Measurements from ENCODE around the gene TMC8. TPM values are rescaled to one million over a fixed set of nuclear protein-coding genes. Genes with fewer than 3 reads are reported as not detected.
A peak's percentile ranks its signal among the peaks of the same experiment; 100 is the strongest.

Gene TMC8
- total RNA-seq, 1 experiment from 2014 or later = 3.3 TPM

DNA sequence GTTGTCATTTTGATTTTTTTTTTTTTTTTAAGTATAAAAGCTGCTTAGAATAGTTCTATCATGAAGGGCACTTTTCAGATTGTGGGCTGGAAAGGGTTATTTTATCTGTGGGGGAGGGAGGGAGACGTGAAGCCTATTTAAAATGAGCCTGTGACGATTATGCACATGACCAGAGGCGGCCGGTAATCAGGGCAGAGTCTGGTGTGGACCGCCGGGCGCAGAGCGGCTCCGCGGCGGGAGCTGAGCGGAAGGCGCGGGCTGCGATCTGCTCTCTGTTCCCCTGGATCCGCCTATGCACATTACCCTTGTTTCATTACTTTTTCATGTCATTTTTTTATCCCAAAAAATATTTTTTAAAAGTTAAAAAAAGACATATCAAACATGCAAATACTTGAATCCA is 25.5 kb upstream of the TMC8 start:
- Histone ChIP-seq H3K36me3 (replicated peaks; ENCODE audit: control insufficient read depth, insufficient read depth, low read length) (peaks cover 9% of the 10 kb centered on the region), H3K27me3 (ENCODE audit: control insufficient read depth, insufficient read depth, low read length) (no peaks in the 10 kb centered on the region), H3K4me3 (ENCODE audit: insufficient read depth, low read depth, low read length) (no peak overlapping the region)
- peak; percentile 69 for DNase-seq

DNA sequence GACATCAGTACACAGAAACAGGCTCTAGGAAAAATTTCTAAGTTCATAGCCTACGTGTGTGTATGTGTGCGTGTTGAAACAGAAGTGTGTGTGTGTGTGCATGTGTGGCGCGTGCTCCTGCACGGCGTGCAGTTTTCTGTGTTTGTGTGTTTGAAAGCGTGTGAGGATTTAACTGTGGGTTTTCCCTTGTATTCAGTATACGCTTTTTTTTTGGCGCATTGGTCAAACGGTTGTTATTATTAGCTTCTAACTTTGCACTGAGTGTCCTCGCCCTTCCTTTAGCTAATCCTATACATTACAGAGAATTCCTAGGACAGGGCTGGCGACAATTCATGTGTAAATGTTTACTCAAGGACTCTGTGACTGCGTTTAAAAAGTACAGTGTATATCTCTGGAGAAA is 25.0 kb upstream of the TMC8 start:
- Histone ChIP-seq H3K4me3 (ENCODE audit: insufficient read depth, low read depth, low read length) (no peak overlapping the region), H3K36me3 (replicated peaks; ENCODE audit: control insufficient read depth, insufficient read depth, low read length) (peaks cover 6% of the 10 kb centered on the region), H3K27me3 (ENCODE audit: control insufficient read depth, insufficient read depth, low read length) (no peaks in the 10 kb centered on the region)
- peak; percentile 33 for DNase-seq

DNA sequence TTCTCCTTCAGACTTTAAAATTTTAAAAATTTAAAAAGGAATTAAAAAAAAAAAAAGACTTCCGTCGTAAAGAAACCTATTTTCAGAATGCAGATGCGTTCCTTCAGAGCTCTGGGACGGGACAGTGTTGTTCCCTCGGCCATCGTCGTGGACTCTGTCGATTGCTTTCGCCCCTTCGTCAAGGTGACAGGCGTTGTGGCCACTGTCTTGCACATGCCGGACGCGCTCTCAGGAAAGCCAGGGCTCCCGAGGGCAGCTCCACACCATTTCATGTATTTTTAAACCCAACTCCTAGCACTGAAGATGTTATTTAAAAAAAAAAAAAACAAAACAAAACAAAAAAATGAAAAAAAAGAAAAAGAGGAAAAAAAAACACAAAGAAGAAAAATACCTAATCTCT is 24.4 kb upstream of the TMC8 start:
- DNase-seq = peak; percentile 40

DNA sequence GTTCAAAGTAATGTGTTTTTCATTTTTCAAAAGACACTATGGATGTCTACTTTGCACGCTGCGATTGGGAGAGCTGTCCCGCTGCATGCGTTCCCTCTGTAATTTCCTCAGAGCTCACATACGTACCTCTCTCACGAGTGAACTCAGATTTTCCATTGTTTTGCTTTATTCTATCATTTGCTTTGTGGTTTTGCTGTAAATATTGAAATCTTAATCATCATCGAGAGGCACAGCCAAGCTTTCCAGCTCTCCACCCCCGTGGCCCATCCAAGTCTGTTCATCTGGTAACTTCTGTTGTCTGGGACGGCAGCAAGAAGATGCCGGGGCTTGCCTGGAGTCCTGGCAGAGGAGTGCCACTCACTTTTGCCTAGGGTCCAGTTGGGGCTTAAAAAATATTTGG is 23.1 kb upstream of the TMC8 start:
- H3K36me3 ChIP-seq (replicated peaks; ENCODE audit: control insufficient read depth, insufficient read depth, low read length) = peaks cover 5% of the 10 kb centered on the region
- H3K4me3 ChIP-seq (ENCODE audit: insufficient read depth, low read depth, low read length) = no peak overlapping the region
- H3K27me3 ChIP-seq (ENCODE audit: control insufficient read depth, insufficient read depth, low read length) = no peaks in the 10 kb centered on the region
- peak; percentile 34 for DNase-seq

More for the DNA sequence above, 24.4 kb upstream of the TMC8 start:
- peaks cover 6% of the 10 kb centered on the region for H3K36me3 ChIP-seq (replicated peaks; ENCODE audit: control insufficient read depth, insufficient read depth, low read length)
- H3K4me3 ChIP-seq (ENCODE audit: insufficient read depth, low read depth, low read length) = no peak overlapping the region
- no peaks in the 10 kb centered on the region for H3K27me3 ChIP-seq (ENCODE audit: control insufficient read depth, insufficient read depth, low read length)

DNA sequence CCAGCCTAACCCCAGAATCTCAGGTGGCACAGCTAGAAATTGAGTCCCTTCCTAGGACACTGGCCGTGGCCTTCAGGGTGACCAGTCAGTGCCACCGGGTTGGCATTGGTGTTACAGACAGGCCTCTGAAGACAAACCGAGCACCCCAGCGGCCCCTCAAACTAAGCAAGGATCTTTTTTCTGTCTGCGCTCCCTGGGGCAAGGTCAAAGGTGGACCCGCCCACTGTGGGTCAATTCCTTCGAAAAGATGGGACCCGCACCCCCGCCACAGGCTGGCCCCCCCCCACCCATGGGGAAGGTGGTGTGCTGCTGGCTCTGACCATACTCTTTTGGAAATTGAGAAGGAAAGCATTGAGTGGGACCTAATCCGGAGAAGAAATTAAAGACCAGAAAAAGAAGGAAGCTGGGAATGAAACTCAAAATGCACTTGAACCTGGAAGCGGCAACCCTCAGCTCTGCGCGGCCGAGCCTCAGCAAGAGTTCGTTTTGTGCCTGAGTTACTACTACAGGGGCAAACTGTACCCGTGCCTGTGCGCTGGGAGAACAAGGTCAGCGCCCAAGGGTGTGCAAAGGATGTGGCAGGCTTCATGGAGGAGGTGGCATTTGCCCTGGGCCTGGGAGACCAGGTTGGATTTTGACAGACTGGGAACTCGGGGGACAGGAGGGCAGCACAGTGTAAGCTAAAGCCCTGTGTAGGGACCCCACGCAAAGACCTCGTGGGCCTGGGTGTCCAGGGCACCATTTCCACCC is 22.4 kb upstream of the TMC8 start:
- Histone ChIP-seq H3K27me3 (ENCODE audit: control insufficient read depth, insufficient read depth, low read length) (no peaks in the 10 kb centered on the region), H3K4me3 (ENCODE audit: insufficient read depth, low read depth, low read length) (no peak overlapping the region), H3K36me3 (replicated peaks; ENCODE audit: control insufficient read depth, insufficient read depth, low read length) (peaks cover 3% of the 10 kb centered on the region; the same call in 1 of the 2 replicates)
- DNase-seq = peak; percentile 51

DNA sequence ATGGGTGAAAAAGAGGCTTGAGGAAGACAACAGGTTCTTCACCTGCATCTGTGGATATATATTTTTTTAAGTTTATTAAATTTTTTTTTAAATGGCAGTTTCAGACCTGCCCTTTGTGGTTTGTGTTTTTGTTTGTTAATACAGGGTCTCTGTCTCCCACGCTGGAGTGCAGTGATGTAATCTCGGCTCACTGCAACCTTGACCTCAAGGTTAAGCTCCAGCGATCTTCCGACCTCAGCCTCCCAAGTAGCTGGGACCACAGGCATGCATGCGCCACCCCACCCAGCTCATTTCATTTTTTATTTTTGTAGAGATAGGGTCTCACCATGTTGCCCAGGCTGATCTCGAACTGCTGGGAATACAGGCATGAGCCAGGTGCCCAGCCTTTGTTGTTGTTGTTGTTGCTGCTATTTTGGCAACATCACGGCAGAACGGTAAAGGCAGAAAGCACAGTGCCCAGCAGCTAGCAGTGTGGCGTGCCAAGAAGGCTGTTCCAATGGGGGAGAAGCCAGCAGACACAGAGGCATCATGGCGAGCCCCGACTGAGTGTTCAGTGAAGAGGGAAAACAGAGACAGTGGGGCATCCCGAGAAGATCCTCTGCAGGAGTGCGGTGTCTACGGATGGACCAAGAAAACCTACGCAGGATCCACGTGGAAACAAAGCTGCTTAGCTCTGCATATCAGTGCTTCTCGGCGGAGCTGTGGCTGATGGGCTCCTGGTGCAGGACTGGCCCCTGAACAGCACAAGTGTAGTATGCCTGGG is 21.7 kb upstream of the TMC8 start:
- DNase-seq = no peak
- peaks cover 2% of the 10 kb centered on the region for H3K36me3 ChIP-seq (replicated peaks; ENCODE audit: control insufficient read depth, insufficient read depth, low read length)
- no peak overlapping the region for H3K4me3 ChIP-seq (ENCODE audit: insufficient read depth, low read depth, low read length)
- no peaks in the 10 kb centered on the region for H3K27me3 ChIP-seq (ENCODE audit: control insufficient read depth, insufficient read depth, low read length)

DNA sequence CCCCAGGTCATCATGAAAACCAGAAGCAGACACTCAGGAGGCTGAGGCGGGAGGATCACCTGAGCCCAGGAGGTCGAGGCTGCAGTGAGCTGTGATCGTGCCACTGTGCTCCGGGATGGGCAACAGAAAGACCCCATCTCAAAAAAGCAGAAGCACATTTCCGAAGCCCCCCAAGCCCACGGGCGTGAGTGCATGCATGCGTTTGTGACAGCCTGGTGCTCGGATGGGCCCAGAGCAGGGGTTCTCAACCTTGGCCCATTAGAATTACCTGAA is 21.1 kb upstream of the TMC8 start:
- no peak for DNase-seq
- Histone ChIP-seq H3K27me3 (ENCODE audit: control insufficient read depth, insufficient read depth, low read length) (no peaks in the 10 kb centered on the region), H3K4me3 (ENCODE audit: insufficient read depth, low read depth, low read length) (no peak overlapping the region), H3K36me3 (replicated peaks; ENCODE audit: control insufficient read depth, insufficient read depth, low read length) (no peaks in the 10 kb centered on the region; the same call in 1 of the 2 replicates)

DNA sequence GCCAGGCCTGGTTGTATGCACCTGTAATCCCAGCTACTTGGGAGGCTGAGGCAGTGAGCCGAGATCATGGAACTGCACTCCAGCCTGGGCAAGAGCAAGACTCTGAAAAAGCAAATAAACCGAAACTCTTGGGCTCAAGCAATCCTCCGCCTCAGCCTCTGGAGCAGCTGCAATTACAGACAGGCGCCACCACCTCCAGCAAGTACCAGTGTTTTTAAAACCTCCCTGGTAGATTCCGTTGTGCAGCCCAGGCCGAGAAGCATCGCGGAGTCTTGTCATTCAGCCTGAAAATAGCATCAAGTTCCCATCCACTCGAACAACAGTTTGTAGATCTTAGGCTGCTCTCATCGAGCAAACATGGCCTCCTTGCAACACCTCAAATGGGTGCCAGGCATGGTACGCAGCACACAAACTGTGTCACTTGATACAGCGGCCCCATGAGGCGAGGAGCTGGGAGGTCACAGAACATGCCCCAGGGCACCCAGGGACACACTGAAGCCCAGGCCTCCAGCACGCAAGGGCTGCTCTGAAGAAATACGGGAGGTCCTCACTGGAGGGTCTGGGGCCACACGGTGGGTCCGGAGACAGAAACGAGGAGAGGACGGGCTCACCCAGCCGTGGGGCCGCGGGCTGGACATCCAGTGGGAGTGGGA is 20.1 kb upstream of the TMC8 start:
- Histone ChIP-seq H3K4me3 (ENCODE audit: insufficient read depth, low read depth, low read length) (no peak overlapping the region), H3K36me3 (replicated peaks; ENCODE audit: control insufficient read depth, insufficient read depth, low read length) (no peaks in the 10 kb centered on the region; the same call in 1 of the 2 replicates), H3K27me3 (ENCODE audit: control insufficient read depth, insufficient read depth, low read length) (no peaks in the 10 kb centered on the region)
- peak; percentile 42 for DNase-seq

DNA sequence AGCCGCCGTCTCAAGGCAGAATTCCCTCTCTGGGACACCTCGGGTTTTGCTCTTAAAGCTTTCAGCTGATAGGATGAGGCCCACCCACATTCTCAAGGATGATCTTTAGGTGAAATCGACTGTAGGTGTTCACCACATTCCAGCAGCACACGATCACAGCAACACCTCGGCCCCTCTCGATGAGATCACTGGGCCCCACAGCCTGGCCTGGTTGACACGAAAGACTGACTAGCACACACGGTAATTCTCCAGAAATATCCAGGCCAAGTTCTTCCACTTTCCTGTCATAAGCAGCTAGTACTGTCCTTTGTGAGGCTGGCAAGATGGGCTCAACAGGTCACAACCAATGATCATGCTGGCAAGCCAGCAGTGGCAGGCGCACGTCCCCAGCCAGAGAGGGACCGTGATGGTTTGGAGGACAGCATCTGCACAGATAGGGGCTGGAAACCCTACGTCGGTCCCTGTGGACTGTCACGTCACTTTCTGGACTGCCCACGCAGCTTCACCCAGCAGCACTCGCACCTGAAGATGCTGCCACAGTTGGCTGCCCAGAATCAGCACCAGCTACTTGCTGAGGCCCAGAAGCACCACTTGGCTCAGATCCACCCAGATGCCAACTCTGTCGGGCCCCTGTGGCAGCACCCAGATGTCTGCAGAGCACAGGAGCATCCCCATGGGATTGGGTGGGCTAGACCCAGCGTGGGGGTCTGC is 19.4 kb upstream of the TMC8 start:
- no peak overlapping the region for H3K4me3 ChIP-seq (ENCODE audit: insufficient read depth, low read depth, low read length)
- no peaks in the 10 kb centered on the region; the same call in 1 of the 2 replicates for H3K36me3 ChIP-seq (replicated peaks; ENCODE audit: control insufficient read depth, insufficient read depth, low read length)
- peak; percentile 42 for DNase-seq
- no peaks in the 10 kb centered on the region for H3K27me3 ChIP-seq (ENCODE audit: control insufficient read depth, insufficient read depth, low read length)

DNA sequence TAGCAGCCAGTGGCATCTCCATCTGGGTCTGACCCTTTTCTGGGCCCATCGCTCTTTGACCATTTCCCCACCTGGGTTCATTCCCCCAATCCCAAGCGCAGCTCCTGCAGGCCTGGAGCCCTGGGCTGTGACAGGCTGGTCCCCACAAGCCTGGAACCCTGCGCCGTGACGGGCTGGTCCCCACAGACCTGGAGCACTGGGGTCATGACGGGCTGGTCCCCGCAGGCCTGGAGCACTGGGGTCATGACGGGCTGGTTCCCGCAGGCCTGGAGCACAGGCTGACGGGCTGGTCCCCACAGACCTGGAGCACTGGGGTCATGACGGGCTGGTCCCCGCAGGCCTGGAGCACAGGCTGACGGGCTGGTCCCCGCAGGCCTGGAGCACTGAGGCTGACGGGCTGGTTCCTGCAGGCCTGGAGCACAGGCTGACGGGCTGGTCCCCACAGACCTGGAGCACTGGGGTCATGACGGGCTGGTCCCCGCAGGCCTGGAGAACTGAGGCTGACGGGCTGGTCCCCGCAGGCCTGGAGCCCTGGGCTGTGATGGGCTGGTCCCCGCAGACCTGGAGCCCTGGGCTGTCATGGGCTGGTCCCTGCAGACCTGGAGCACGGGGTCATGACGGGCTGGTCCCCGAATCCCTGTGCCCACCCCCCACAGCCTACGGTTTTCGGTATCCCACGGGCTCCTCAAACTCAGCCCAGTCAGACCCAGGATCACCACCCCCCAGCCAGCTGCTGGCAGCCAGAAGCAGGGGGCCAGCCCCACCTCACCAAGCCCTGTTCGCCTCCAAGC is 18.6 kb upstream of the TMC8 start:
- Histone ChIP-seq H3K36me3 (replicated peaks; ENCODE audit: control insufficient read depth, insufficient read depth, low read length) (no peaks in the 10 kb centered on the region; the same call in 1 of the 2 replicates), H3K27me3 (ENCODE audit: control insufficient read depth, insufficient read depth, low read length) (no peaks in the 10 kb centered on the region), H3K4me3 (ENCODE audit: insufficient read depth, low read depth, low read length) (no peak overlapping the region)
- no peak for DNase-seq

DNA sequence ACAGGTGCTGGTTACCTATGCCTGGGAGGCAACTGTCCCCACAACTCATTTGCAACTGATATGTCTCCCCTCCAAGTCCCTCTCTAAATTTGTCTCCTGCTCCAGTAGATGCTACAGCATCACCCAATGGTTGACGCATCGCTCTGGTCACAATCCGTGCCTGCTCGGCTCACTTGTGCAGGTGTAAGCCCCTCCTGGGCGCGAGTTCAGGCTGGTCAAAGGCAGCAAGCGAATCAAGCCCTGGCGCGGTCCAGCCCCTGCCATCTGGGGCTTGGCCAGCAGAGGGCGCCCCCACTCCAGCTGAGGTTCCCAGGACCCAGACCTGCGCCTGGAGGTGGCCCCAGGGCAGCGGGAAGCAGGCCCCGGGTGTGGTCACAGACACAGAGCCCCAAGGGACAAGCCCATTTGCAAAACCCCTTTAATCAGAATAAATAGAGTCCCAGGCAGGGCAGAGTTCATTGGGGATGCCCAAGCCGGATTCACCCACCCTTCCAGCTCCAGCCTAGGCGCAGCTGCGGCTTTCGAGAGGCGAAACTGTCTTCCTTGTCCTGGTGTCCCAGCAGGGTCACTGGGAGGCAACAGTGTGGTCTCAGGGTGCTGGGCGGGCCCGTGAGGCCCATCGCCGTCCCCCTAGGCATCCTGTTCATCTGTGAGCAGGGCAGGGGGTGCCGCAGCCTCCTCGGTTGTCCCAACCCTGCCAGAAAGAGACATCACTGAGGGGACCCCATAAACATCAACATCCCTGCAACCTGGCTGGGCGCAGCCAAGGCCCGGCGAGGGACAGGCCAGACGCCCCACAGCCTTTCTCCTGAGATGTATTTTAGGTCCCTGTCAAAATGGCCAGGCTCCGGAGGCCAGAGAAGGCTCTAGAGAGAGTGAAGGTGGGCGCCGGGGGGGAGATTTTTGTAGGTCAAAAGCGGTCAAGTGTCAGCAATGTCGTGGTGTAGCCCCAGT is 17.8 kb upstream of the TMC8 start:
- peak; percentile 99 for DNase-seq
- no peaks in the 10 kb centered on the region for H3K27me3 ChIP-seq (ENCODE audit: control insufficient read depth, insufficient read depth, low read length)
- no peak overlapping the region for H3K4me3 ChIP-seq (ENCODE audit: insufficient read depth, low read depth, low read length)
- no peaks in the 10 kb centered on the region; the same call in 1 of the 2 replicates for H3K36me3 ChIP-seq (replicated peaks; ENCODE audit: control insufficient read depth, insufficient read depth, low read length)

DNA sequence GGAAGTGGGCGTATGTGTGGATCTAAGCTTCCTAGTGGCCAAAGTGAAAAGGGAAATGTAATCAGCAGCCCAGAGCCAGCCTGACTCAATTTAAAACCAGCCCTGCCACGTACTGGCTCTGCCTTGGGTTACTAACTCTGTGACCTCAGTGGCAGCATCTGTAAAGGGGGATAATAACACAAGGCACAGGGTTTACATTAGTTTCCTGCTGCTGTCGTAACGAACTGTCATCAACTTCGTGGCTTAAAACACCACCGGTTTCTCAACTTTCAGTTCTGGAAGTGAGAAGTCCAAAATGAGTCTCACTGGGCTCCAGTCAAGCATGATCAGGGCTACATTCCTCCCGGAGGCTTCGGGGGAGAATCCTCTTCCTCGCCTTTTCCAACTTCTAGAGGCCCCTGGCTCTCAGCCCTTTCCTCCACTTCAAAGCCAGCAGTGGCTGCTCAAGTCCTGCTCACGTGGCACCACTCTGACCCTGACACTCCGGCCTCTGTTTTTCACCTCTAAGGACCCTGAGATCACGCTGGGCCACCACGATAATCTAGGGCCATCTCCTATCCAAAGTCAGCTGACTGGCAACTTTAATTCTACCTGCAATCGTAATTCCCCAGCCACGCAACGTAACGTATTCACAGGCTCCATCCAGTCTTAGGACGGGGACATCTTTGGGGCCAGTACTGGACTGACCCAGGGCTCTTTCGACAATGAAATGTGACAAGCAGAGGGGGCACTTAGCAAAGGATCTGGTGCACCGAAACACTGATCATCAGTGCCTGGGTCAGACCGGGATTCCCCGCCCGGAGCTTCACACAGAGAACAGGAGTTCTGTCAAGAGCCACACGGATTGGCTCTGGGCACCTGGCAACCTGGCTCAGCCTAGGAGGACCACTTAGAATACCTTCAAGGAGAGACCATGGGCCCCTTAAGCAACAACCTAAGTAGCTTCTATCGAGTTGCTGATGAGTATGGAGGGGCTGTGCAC is 16.5 kb upstream of the TMC8 start:
- peak; percentile 56 for DNase-seq
- Histone ChIP-seq H3K4me3 (ENCODE audit: insufficient read depth, low read depth, low read length) (no peak overlapping the region), H3K27me3 (ENCODE audit: control insufficient read depth, insufficient read depth, low read length) (no peaks in the 10 kb centered on the region), H3K36me3 (replicated peaks; ENCODE audit: control insufficient read depth, insufficient read depth, low read length) (no peaks in the 10 kb centered on the region; the same call in 1 of the 2 replicates)
